Astrocyte of the spinal cord (primary cell): ENCODE measurements around the gene ASAP2.

Source experiments
- DNase-seq: peaks from one replicate; pipeline ENCODE4 v3.0.0; 2011; ENCODE audit warnings: low read depth, low spot score
- H3K4me3 ChIP-seq: 2 replicates; pipeline ENCODE4 v1.5.1; 2011; ENCODE audit warnings: low read depth, mild to moderate bottlenecking, low read length, moderate library complexity
- CTCF ChIP-seq: IDR thresholded peaks from 2 replicates; pipeline ENCODE4 v1.5.1; 2012; ENCODE audit warnings: low read depth, mild to moderate bottlenecking, low read length, inconsistent platforms
- in situ Hi-C: cut with HindIII; loops from 2 replicates; pipeline ENCODE4 v1.10.0; 2017; ENCODE audit warnings: low sequenced_read_pairs

ASAP2 gene

DNA sequence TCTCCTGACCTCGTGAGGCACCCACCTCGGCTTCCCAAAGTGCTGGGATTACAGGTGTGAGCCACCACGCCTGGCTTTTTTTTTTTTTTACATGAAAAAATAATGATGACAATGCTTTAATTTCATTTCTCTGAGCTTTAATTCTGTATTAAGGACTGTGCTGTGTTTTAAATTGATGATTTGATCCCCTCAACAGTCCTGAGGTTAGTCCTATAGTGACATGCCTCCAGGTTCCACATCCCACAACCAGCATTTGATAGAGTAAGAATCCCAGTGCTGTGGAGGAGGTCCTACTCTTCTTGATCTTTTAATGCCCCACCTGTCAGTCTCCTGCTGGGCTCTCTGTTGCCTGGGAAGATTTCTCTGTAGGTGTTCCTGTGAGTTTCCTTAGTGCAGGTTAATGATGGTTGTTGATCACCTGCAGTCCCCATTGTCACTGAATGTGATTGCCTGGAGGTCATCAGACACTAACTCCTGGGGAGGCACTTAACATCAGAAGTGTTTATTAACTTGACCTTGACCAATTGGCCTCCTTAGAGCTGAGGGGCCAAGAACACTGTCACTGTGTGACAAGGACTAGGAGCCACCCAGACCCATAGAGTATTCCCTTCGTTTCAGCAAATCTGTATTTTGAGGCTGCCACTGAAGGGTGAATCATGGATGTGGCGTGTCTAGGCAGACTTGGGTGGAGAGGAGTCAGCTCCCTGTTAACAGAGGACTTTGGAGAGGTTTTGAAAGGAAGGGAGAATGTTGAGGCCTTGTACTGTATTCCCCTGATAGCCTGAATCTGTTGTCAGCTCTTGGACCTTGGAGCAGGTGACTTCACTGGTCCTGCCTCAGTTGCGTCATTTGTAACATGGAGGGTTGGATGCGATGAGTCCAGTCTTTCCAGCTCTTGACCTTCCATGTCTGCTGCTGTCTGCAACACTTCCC is 11.5 kb downstream of the ASAP2 start:
- H3K4me3 ChIP-seq = no peak overlapping the region
- TF ChIP-seq CTCF = no peak
- DNase-seq = no peak
- in situ Hi-C loops = no loop called here

GRCh38 chr2:9219027-9219445 is 12.4 kb downstream of the ASAP2 start:
- no peak for TF ChIP-seq CTCF
- no peak for DNase-seq
- H3K4me3 ChIP-seq = no peak overlapping the region
- in situ Hi-C loops = no loop called here

DNA sequence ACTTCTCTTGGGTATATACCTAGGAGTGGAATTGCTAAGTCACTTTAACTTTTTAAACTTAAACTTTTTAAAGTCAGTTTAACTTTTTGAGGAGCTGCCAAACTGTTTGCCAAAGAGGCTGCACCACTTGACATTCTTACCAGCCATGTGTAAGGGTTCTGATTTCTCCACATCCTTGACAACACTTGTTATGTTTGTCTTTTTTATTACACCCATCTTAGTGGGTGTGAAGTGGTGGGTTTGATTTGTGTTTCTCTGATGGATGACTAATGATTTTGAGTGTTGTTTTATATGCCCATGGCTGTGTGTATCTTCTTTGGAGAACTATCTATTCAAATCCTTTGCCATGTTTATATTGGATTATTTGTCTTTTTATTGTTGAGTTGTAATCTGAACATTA is 13.6 kb downstream of the ASAP2 start:
- no peak overlapping the region for H3K4me3 ChIP-seq
- in situ Hi-C loops = no loop called here
- no peak for DNase-seq
- TF ChIP-seq CTCF = no peak

DNA sequence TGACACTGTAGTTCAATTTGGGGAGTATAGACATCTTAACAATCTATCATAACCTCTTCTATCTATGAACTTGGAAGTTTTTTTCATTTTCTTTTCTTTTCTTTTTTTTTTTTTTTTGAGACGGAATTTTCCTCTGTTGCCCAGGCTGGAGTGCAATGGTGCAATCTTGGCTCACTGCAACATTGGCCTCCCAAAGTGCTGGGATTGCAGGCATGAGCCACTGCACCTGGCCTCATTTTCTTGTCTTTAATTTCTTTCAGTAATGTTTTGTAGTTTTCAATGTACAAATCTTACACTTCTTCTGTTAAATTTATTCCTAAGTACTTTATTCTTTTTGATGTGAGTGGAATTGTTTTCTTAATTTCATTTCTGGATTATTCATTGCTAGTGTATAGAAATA is 14.6 kb downstream of the ASAP2 start:
- TF ChIP-seq CTCF = no peak
- in situ Hi-C loops = no loop called here
- H3K4me3 ChIP-seq = no peak overlapping the region
- DNase-seq = no peak

DNA sequence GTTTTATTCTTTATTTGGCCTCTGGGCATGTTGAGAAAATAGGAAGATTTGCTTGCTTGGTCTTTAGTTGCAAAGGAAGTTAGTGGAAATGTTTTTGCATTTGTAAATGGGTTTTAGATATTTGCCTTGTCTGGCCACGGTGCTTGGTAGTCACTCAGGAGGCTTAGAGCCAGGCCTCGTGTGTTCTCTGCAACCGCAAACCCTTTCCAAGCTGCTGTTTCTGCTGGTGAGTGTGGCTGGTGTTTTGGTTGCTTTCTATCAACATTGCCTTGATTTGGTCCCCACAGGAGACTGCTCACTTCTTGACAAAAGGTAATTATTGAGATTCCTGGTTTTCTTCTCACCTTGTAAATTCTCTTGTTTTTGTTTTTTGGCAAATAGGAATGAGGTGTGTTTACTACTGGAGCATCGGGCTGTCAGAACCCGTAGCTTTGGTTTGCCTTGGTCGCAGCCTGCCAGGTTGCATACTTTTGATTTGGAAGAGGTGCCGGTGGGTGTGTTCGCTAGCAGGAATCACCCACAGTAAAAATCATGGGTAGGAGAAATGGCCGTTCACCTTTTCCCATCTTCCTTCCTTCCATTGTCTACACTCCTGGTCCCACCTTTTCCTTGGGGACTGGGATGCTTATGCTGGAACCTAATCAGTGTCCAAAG is 15.8 kb downstream of the ASAP2 start:
- H3K4me3 ChIP-seq = no peak overlapping the region
- DNase-seq = no peak
- in situ Hi-C loops = no loop called here
- TF ChIP-seq CTCF = no peak

DNA sequence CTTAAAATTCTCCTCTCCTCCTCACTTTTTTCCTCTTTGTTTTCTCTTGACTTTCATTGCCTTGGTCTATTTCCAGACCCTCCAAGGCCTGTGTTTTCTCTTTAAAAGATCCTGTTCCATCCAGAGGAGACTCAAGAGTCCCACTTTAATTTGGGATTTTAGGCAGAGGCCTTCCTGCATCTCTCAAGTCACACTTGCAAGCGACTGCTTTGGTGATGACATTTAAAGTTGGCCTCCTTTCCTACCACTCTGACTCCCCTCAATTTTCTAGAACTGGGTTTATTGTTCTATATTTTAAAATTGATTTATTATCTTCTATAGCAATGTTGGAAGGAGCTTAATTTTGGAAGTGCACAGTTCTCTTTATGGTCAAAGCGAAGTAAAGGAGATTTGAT is 16.3 kb downstream of the ASAP2 start:
- H3K4me3 ChIP-seq = no peak overlapping the region
- DNase-seq = no peak
- TF ChIP-seq CTCF = no peak
- in situ Hi-C loops = no loop called here
